GM18861 (cell line): Measurements from ENCODE around the gene OR10H5.
"Not testable (repeated sequence)": the region's sequence is repeated elsewhere in the genome, so short reads cannot be mapped to it uniquely, and the experiment has no call there.

Experiments
- ATAC-seq: cut with Tn5 transposase; IDR thresholded peaks from one replicate; pipeline ENCODE4 v1.9.1; 2021; ENCODE audit not compliant: unreplicated experiment

Gene OR10H5

DNA sequence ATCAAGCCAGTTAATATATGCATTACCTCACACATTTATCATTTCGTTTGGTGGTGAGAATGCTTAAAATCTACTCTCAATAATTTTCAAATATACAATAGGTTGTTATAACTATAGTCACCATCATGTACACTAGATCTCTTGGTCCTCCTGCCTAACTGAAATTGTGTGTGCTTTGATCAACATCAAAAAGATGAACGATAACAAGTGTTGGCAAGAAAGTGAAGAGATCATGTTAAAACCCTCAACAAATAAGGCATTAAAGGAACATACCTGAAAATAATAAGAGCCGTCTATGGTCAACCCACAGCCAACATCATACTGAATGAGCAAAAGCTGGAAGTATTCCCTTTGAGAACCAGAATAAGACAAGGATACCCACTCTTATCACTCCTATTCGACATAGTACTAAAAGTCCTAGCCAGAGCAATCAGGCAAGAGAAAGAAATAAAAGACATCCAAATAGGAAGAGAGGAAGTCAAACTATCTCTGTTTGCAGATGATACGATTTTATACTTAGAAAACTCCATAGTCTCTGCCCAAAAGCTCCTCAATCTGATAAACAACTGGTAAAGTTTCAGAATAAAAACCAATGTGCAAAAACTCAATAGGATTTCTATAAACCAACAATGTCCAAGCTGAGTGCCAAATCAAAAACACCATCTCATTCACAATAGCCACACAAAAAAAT is 55.9 kb downstream of the OR10H5 start:
- ATAC-seq: no peak

DNA sequence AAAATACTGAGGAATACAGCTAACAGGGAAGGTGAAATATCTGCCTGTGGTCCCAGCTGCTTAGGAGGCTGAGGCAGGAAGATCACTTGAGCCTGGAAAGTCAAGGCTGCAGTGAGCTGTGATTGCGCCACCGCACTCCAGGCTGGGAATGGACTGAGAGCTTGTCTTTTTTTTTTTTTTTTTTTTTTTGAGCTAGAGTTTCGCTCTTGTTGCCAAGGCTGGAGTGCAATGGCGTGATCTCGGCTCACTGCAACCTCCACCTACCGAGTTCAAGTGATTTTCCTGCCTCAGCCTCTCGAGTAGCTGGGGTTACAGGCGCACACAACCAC is 56.4 kb downstream of the OR10H5 start:
- ATAC-seq: not testable (repeated sequence)

DNA sequence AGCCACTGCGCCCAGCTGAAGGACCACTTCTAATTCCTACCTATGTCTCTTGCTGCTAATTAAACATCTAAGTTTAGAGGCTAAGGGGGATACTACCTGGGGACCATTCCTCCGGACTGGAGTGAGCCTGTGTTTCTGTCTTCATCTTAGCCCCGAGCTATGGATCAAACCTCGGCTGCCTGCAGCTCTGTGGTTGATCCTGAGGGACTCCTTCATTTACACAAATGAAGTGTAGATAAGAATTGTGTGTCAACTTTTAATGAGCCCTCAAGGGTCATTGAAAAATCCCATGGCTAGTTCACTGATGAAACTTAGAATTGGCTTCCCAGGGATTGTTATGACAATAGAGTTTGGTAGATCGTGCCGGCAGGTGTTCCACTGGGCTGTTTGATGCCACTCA is 59.5 kb downstream of the OR10H5 start:
- ATAC-seq: no peak

DNA sequence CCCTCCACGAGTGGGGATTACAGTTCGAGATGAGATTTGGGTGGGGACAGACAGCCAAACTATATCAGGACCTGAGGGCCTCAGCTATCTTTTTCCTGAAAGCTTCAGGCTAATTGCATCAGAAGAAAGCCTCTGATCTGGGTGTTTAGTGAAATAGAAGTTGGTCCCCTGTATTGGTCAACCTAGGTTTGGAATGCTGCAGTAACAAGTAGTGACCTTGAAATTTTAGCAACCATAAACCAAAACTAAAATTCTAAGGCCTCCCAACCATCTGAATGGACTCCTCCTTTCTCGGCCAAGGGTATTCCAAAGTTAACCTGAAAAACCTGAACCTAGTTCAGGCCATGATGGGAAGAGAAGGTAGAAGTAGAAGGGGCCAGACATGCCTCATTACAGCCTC is 62.9 kb downstream of the OR10H5 start:
- no peak for ATAC-seq
